GM12873 (cell line): ENCODE data around the gene PGAP6.

Experiments
- TF ChIP-seq, protein P1 (sequence below): IDR thresholded peaks from 2 replicates; pipeline ENCODE4 v1.5.1; 2012; ENCODE audit warnings: low read depth, mild to moderate bottlenecking, moderate library complexity, low read length, control low read depth; ENCODE audit not compliant: insufficient read depth; ENCODE audit errors: missing control alignments

The PGAP6 gene

DNA sequence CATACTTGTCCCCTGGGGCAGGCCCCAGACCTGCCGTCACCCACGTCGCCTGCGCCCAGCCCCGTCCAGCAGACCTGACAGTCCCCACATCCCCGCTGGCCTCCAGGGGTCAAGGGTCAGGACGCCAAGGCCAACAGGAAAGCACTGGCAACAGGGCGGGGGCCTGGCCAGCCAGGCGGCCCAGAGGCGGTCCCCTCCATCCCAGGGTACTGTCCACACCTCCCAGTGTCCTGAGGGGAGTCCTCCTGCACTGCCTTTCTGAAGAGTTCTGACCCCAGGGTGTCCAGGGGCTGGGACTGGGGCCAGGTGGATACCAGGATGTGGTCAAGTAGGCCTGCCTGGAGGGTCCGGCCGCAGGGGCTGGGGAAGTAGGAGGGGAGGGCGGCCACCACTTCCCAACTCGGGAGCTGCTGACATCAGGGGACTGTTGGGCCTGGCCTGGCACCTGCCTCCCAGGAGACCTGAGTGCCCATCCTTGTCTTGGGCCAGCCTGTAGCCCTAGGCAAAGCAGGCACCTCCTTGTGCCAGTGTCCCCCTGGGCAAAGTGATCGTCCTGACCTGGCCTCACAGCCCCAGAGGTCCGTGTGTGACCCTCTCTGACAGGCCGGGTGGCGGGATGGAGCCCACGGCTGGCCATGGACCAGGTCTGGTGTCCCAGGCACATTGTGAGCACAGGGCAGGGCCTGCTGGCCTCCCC, 22.6 kb downstream of the PGAP6 start:
- TF ChIP-seq, protein P1, sequence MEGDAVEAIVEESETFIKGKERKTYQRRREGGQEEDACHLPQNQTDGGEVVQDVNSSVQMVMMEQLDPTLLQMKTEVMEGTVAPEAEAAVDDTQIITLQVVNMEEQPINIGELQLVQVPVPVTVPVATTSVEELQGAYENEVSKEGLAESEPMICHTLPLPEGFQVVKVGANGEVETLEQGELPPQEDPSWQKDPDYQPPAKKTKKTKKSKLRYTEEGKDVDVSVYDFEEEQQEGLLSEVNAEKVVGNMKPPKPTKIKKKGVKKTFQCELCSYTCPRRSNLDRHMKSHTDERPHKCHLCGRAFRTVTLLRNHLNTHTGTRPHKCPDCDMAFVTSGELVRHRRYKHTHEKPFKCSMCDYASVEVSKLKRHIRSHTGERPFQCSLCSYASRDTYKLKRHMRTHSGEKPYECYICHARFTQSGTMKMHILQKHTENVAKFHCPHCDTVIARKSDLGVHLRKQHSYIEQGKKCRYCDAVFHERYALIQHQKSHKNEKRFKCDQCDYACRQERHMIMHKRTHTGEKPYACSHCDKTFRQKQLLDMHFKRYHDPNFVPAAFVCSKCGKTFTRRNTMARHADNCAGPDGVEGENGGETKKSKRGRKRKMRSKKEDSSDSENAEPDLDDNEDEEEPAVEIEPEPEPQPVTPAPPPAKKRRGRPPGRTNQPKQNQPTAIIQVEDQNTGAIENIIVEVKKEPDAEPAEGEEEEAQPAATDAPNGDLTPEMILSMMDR, result no peak

DNA sequence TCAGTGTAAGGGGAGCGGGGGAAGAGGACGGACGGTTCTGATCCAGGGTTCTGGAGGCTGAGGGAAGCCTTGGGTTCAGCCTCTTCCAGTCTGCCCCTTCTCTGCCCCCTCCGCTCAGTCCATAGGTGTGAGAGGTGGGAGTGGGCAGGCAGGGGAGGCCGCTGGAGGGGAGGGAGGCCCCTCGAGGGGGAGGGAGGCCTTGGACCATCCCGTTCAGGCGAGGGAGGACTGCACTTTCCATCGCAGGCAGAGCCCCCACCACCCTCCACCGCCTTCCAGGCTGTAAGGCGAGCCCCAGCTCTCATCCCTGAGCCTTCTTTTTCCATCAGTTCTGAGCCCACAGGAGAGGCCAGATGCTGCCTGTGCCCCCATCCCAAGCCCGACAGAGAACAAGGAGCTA, 25.0 kb downstream of the PGAP6 start:
- TF ChIP-seq, protein P1, result no peak

DNA sequence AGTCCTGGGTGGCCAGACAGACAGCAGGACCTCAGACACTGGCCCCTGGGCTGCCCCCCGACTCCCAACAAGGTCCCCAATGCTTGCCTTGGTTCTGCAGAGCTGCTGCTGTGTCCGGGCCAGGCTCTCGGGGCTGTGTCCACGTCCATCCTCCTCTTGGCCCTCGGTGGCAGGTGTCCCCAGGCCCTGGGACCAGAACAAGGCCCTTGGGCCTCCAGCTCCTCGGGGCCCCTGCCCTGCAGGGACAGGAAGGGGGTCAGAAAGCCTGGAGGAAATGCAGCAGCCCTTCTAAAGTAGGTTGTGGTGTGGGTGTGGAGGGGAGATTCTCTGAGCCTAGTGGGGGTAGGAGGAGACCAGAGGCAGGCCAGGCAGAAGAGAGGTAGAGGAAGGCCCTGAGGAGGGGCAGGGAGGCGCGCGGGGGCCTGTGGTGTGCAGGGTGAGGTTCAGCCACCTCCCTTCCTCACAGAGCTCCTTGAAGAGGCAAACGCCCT, 26.8 kb downstream of the PGAP6 start:
- TF ChIP-seq, protein P1, result no peak

DNA sequence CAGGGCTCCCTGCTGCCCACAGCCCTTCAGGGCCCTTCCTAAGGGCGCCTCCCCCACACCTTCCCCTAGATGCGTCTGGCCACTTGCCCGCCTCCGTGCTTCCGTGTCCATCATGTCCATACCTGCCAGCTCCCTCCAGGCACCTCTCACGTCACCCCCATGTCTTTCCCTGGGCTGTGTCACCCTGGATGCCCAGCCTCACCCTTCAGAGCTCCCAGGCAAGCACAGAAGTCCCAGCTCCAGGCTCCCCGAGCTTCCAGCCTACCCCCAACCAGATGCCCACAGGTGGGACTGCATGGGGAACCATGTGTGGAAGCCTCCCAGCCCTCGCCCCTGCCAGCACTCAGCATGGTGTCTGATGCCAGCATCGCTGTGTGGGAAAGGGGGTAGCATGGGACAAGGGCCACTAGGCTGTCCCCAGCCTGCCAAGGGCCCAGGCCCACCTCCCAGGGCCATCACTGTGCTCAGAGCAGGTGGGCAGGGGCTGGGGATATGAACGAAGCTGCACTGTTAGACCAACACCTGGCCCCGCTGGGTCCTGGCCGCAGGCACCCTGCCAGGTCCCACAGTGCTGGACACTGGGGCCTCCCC, 27.4 kb downstream of the PGAP6 start:
- TF ChIP-seq, protein P1, result no peak

DNA sequence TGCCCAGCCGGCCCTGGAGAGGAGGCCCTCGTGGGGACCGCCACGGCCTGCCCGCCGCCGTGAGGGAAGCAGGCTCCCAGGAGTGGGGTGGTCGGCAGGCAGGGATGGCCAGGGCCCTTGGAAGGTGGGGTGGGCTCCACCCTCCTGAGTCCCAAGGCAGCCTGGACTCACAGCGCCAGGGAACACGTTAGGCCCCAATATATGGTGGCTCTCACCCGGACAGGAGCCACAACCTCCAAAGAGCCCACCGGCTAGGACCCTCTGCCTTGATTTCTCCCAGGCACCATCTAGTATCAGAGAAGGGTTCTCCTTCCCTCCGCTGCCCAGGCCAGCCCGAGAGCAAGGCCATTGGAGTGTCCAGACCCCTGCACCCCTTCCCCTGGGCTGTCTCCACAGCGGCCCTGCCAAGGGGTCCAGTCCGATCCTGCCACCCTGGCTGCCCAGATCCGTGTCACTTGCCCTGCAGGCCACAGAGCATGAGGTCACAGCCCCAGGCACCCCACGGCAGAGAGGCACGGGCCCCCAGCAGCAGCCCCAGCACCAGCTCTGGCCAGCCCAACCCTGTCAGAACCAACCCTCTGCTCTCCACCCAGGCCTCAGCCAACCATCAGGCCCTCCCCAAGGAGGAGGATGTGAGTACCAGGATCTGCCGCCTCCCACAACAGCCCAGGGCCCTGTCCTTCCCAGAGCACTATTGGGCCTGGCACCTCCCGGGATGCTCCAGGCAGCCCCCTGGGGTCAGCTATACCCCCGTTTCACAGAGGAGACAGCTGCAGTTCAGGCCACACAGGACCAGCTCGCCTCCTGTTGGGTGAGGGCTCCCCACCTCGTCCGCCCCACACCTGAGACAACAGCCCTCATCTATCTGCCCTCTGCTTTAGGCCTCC, 28.1 kb downstream of the PGAP6 start:
- TF ChIP-seq, protein P1, result no peak

DNA sequence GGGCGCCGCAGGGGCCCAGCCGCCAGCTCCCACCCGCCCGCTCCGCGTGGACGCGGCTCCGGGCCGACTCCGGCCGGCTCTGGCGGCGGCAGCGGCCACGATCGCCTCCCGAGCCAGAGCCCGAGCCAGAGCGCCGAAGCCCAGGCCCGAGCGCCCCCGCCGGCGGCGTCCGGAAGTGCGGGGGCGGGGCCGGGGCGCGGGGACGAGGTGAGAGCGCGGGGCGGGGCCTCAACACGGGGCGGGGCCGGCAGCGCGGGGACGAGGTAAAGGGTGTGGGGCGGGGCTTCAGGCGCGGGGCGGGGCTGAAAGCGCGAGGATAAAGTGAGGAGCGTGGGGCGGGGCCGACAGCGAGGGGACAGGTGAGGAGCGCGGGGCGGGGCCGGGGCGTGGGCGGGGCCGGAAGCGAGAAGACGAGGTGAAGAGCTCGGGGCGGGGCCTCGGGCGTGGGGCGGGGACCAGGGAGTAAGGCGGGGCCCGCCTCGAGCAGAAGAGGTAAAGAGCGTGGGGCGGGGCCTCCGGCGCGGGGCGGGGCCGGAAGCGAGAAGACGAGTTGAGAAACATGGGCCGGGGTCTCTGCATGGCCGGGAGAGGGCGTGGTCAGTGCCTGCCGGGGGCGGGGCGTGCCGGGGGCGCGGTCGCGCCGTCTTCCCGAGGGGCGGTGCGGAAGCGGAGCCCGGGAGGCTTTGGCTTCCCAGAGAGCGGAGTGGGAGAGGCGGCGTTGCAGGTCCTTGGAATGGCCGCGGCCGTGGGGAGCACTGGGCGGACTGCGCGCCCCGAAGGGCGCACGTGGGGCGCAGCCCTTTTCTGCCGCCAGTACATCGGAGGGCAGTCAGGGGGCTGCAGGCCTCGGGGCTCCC, 29.0 kb downstream of the PGAP6 start, which contains the start of gene AXIN1:
Gene AXIN1 (minus strand): TSS at position 177 of the 857 bp plus-strand sequence. CDS start 5,698 bp downstream, outside the sequence.
- TF ChIP-seq, protein P1, result peak; percentile 54
